22Rv1 (cell line): Measurements from ENCODE around the gene GIPC3.
A peak's percentile ranks its signal among the peaks of the same experiment; 100 is the strongest.

Source experiments
- H3K27ac ChIP-seq: fragments of 450-650 bp; 2 replicates; pipeline ENCODE4 v1.5.1; 2017
- ZFX ChIP-seq: fragments of 450-650 bp; IDR thresholded peaks from 2 replicates; pipeline ENCODE4 v1.6.1; 2017; ENCODE audit warnings: antibody characterized with exemption, borderline replicate concordance
- TF ChIP-seq, protein P1 (sequence below): fragments of 450-650 bp; IDR thresholded peaks from 2 replicates; pipeline ENCODE4 v1.5.1; 2017; ENCODE audit warnings: mild to moderate bottlenecking

GIPC3 gene

DNA sequence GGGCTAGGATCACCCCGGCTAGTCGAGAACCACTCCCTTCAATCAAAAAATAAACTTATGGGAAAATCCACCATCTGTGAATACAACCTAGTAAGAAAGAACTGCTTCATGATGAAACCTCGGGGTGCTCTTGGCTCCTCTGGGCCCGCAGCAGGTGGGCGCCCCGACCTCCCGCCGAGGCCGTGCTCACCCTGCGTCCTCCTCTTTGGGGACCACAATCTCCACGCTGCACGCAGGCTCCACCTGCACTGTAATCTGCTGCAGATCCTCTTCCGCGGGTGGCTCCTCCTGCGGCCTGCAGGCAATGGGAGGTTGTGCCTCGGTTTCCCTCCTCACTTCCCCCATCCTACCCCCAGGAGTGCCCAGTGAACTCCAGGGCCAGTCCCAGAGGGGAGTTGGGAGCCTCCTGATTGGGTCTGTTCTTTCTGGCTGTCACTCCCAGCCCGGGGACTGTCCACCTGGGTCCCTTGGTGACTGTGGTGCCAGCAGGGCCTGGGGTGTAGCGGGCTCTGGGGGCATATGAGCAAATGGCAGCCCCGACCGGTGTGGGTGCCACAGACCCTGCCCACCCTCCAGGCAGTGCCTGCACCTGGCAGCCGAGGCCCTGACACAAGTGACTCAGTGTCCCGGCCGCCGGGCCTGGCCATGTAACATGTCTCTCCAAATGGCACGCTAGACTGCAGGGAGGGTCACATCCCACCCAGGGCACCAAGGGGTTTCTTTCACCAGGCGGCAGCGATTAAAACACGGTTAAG lies 56.4 kb downstream of the GIPC3 start:
- no peak for TF ChIP-seq ZFX
- TF ChIP-seq, protein P1, sequence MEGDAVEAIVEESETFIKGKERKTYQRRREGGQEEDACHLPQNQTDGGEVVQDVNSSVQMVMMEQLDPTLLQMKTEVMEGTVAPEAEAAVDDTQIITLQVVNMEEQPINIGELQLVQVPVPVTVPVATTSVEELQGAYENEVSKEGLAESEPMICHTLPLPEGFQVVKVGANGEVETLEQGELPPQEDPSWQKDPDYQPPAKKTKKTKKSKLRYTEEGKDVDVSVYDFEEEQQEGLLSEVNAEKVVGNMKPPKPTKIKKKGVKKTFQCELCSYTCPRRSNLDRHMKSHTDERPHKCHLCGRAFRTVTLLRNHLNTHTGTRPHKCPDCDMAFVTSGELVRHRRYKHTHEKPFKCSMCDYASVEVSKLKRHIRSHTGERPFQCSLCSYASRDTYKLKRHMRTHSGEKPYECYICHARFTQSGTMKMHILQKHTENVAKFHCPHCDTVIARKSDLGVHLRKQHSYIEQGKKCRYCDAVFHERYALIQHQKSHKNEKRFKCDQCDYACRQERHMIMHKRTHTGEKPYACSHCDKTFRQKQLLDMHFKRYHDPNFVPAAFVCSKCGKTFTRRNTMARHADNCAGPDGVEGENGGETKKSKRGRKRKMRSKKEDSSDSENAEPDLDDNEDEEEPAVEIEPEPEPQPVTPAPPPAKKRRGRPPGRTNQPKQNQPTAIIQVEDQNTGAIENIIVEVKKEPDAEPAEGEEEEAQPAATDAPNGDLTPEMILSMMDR = no peak
- H3K27ac ChIP-seq = no peak overlapping the region; the same call in 1 of the 2 replicates

DNA sequence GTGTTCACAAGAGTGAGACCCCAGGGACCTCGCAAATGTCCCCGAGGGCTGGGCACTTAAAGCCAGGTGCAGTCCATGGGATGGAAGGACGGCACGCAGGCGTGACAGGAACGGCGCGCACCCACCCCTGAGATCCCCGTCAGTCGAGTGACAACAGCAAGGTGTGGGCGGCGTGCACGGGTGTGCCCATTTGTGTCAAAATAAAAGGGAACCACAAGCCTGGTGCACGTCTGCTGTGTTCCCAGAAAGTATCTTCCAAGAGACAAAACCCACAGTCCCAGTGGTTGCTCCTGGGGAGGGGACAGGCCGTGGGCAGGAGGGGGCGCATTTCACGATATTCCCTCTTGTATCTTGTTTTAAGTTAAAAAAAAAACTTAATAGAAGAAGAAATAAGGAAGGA lies 57.0 kb downstream of the GIPC3 start:
- H3K27ac ChIP-seq = peak overlapping the region; percentile 52; the same call in 1 of the 2 replicates
- TF ChIP-seq, protein P1 = no peak
- no peak for TF ChIP-seq ZFX
